GM18951 (cell line): Measurements from ENCODE around the gene PDCD1.
"Not testable (repeated sequence)": the region's sequence is repeated elsewhere in the genome, so short reads cannot be mapped to it uniquely, and the experiment has no call there.

Source experiments
- POLR2A ChIP-seq: IDR thresholded peaks from 4 replicates; pipeline ENCODE4 v1.6.1; 2011; ENCODE audit warnings: mild to moderate bottlenecking; ENCODE audit not compliant: insufficient read length, insufficient read depth; ENCODE audit errors: extremely low read depth
- in situ Hi-C: fragments of 300-500 bp; cut with MboI; formaldehyde crosslinking; loops from one replicate; pipeline ENCODE4 v1.12.0; 2022; ENCODE audit warnings: low sequenced_read_pairs, mixed read lengths, inconsistent platforms; ENCODE audit not compliant: unreplicated experiment

PDCD1 gene

GRCh38 chr2:241813644-241814392 lies 44.9 kb downstream of the PDCD1 start:
- TF ChIP-seq POLR2A, result no peak
- in situ Hi-C loops, result no loop called here

GRCh38 chr2:241812730-241813643 lies 45.7 kb downstream of the PDCD1 start:
- no peak for TF ChIP-seq POLR2A
- in situ Hi-C loops, result no loop called here

DNA sequence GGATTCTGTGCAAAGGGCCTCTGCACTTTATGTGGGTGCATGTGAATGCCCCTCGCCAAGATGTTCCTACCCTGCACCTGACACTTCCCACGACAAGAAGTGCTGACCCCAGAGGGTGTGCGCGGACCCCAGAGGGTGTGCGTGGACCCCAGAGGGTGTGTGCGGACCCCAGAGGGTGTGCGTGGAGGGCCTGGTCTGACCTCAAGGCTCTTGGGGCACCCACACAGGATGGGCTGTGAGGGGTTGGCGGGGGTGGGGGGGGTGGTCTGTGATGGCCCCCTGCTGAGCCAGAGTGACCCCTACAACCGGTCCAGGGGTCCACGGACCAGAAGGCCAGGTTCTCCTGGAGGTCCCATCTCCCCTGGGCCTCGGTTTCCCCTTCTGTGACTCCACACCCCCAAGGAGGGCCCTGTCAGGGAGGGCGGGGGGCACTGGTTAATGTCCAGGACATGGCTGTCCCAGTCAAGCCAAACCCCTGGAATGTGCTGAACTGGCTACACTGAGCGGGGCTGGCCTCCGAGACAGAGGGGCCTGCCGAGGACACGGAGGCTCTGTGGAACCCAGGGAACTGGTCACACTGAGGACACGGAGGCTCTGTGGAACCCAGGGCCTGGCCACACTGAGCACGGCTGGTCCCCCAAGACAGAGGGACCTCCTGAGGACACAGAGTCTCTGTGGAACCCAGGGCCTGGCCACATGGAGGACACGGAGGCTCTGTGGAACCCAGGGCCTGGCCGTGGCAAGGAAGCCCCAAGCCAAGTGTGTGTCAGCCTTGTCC lies 46.6 kb downstream of the PDCD1 start:
- TF ChIP-seq POLR2A, result no peak
- in situ Hi-C loops, result no loop called here

GRCh38 chr2:241811201-241811951 lies 47.3 kb downstream of the PDCD1 start:
- in situ Hi-C loops, result no loop called here
- no peak for TF ChIP-seq POLR2A

GRCh38 chr2:241810307-241811200 lies 48.1 kb downstream of the PDCD1 start:
- in situ Hi-C loops, result no loop called here
- TF ChIP-seq POLR2A, result no peak

DNA sequence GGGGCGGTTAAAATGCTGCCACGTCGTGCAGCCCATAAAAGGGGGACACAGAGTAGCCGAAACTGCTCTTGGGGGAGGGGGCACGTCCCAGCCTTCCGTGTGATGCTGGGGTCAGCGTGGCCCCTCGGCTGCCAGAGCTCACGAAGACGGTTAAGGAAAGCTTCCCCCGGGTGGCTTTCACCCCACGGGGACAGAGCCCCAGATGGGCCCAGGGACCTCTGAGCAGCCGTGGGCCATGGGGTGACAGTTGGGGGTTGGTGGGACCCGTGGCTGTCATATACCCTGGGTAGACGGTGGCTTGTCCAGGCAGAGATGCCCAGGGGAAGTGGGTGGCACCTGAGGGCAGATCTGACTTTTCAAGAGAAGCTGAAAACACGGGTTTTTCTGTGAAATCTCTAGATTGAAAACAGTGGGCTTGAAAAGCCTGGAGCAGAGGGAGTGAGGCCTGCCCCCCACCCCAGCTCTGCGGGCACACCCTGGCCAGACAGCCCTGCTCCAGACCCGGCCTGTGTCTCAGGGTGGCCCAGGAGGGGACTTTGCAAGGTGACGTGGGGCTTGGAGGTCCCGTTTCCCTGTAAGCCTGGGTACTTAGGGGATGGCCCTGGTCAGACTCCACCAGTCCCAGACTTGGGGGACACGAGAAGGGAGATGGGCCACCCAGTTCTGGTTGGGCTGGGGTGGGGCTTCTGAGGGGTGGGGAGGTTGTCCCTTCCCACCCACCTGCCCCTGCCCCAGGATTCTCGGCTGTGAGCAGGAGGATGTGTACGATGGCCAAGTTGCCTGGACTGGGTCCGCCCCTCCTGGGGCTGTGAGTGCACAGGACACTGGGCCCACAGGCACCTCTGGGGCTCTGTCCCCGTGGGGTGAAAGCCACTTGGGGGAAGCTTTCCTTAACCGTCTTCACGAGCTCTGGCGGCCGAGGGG lies 49.0 kb downstream of the PDCD1 start:
- in situ Hi-C loops, result no loop called here
- TF ChIP-seq POLR2A, result no peak

- in situ Hi-C loops, result no loop called here
- TF ChIP-seq POLR2A, result no peak
Observed at GRCh38 chr2:241808721-241809382, 49.8 kb downstream of the PDCD1 start, which contains the start of gene NEU4. TSS of gene NEU4 (plus strand) at chr2:241809193. CDS start at chr2:241814485, 5,292 bp downstream.

DNA sequence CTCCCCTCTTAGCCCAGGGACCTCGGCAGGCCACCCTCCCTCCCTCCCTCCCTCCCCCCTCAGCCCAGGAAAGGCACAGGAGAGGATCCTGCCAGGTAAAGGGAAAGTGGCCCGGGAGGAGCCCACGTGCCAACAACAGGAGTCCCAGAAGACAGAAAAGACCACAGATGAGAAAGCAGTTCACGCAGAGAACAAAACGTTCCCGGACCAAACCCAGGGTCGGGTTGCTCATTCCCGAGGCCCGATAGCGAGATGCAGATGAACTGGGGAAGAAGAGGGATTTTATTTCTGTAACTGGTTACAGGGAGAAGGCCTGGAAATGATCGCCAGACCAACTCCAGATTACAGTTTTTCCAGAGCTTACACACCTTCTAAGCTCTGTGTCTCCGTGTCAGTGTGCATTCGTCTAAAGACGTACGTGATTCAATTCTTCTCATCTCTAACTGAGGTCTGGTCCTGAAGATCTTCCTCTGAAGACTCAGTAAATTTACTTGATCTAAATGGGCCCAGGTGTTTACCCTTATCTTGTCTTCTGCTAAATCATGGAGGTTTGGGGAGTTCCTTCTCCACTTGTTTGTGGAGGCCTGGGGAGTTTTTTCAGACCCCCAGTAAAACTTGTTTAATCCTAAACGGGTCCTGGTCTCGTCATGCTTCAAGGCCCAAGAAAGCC lies 50.5 kb downstream of the PDCD1 start:
- TF ChIP-seq POLR2A, result no peak
- in situ Hi-C loops, result no loop called here

DNA sequence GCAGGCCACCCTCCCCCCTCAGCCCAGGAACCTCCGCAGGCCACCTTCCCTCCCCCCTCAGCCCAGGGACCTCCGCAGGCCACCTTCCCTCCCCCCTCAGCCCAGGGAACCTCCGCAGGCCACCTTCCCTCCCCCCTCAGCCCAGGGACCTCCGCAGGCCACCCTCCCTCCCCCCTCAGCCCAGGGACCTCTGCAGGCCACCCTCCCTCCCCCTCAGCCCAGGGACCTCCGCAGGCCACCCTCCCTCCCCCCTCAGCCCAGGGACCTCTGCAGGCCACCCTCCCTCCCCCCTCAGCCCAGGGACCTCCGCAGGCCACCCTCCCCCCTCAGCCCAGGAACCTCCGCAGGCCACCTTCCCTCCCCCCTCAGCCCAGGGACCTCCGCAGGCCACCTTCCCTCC lies 52.5 kb downstream of the PDCD1 start:
- in situ Hi-C loops, result not testable (repeated sequence)

GRCh38 chr2:241804326-241805229 lies 54.1 kb downstream of the PDCD1 start:
- TF ChIP-seq POLR2A, result no peak
- in situ Hi-C loops, result no loop called here
